Parathyroid adenoma (tissue), 2 donors: ENCODE data around the gene NPC2.
"Not testable (repeated sequence)": the region's sequence is repeated elsewhere in the genome, so short reads cannot be mapped to it uniquely, and the experiment has no call there.

Experiments used
- H2AFZ ChIP-seq: fragments of 300-600 bp; sonication (generic); one replicate; pipeline ENCODE4 v1.7.0; 2017; ENCODE audit warnings: antibody characterized with exemption, mild to moderate bottlenecking
- H3K27ac ChIP-seq: fragments of 300-600 bp; sonication (generic); one replicate; pipeline ENCODE4 v1.7.0; 2017
- H3K27me3 ChIP-seq: fragments of 300-600 bp; sonication (generic); one replicate; pipeline ENCODE4 v1.7.0; 2017; ENCODE audit warnings: low read length; ENCODE audit not compliant: control insufficient read depth, insufficient read depth
- H3K36me3 ChIP-seq: fragments of 300-600 bp; sonication (generic); one replicate; pipeline ENCODE4 v1.7.0; 2017; ENCODE audit warnings: low read length; ENCODE audit not compliant: control insufficient read depth, insufficient read depth
- H3K4me1 ChIP-seq: fragments of 300-600 bp; sonication (generic); one replicate; pipeline ENCODE4 v1.7.0; 2017; ENCODE audit warnings: control low read depth
- H3K4me2 ChIP-seq: fragments of 300-600 bp; sonication (generic); one replicate; pipeline ENCODE4 v1.7.0; 2017; ENCODE audit warnings: low read length
- H3K4me3 ChIP-seq: fragments of 300-600 bp; sonication (generic); one replicate; pipeline ENCODE4 v1.7.0; 2017; ENCODE audit warnings: low read depth, low read length
- H3K79me2 ChIP-seq: fragments of 300-600 bp; sonication (generic); one replicate; pipeline ENCODE4 v1.7.0; 2017; ENCODE audit warnings: control low read depth
- H3K9ac ChIP-seq: fragments of 300-600 bp; sonication (generic); one replicate; pipeline ENCODE4 v1.7.0; 2017; ENCODE audit warnings: mild to moderate bottlenecking
- H3K9me3 ChIP-seq: fragments of 300-600 bp; sonication (generic); one replicate; pipeline ENCODE4 v1.7.0; 2017; ENCODE audit warnings: low read length; ENCODE audit not compliant: control insufficient read depth
- TF ChIP-seq, protein P1 (sequence below): fragments of 300-600 bp; sonication (generic); IDR thresholded peaks from one replicate; pipeline ENCODE4 v1.7.0; 2017; ENCODE audit warnings: antibody characterized with exemption, mild to moderate bottlenecking
- donor health status: primary hyperparathyroidism.

Gene NPC2

DNA sequence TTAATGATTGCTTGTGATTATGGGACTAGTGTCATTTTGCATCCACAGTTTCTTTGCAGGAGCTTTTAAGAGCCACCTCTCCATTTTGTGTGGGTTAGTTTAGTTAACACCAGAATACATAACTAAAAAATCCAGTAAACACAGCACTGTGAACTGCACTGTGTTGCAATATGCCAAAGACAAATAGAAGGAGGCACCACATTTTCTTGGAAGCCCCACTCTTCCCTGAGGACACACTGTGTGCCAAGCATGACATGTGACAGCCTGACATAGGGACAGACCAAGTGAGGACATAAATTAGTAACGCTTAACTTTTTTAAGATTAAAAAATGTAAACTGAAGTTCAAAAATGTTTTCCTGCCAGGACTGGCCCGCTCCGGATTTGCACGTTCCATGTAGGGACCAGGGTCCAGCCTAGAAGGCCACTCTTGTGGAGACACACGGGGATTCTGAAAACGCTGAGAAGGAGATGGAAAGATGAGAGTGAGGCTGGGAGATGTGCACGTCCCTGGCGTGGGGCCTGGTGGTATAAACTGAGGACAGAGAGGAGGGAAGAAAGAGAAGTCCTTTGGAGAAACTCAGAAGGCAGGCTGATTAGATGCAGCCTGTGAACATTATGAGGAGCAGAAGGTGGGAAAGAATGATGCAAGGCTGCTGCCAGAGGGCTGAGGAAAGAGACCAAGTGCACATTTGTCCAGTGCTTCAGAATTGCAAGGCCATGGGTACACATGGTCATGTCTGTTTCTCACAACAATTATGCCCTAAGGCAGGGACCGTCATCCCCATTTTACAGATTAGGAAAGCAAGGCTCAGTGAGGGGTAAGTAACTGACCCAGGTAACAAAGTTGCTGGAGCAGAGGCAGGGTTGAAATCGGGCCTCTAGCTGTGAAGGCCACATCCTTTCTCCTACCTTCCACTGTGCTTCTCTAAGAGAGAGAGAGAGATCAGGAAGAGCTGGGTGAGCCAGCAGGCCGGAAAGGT is 45.6 kb upstream of the NPC2 start:
- Histone ChIP-seq H3K9ac (no peak overlapping the region), H3K27me3 (no peaks in the 10 kb centered on the region), H3K36me3 (no peaks in the 10 kb centered on the region), H3K4me1 (no peaks in the 10 kb centered on the region), H3K79me2 (no peaks in the 10 kb centered on the region), H2AFZ (no peak overlapping the region), H3K9me3 (no peaks in the 10 kb centered on the region), H3K27ac (no peak overlapping the region), H3K4me3 (no peak overlapping the region), H3K4me2 (no peak overlapping the region)
- TF ChIP-seq, protein P1, sequence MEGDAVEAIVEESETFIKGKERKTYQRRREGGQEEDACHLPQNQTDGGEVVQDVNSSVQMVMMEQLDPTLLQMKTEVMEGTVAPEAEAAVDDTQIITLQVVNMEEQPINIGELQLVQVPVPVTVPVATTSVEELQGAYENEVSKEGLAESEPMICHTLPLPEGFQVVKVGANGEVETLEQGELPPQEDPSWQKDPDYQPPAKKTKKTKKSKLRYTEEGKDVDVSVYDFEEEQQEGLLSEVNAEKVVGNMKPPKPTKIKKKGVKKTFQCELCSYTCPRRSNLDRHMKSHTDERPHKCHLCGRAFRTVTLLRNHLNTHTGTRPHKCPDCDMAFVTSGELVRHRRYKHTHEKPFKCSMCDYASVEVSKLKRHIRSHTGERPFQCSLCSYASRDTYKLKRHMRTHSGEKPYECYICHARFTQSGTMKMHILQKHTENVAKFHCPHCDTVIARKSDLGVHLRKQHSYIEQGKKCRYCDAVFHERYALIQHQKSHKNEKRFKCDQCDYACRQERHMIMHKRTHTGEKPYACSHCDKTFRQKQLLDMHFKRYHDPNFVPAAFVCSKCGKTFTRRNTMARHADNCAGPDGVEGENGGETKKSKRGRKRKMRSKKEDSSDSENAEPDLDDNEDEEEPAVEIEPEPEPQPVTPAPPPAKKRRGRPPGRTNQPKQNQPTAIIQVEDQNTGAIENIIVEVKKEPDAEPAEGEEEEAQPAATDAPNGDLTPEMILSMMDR: no peak

- H3K4me1 ChIP-seq, H2AFZ ChIP-seq, H3K27me3 ChIP-seq, H3K4me3 ChIP-seq, H3K9me3 ChIP-seq, H3K79me2 ChIP-seq, H3K9ac ChIP-seq, H3K36me3 ChIP-seq, H3K27ac ChIP-seq, H3K4me2 ChIP-seq: not testable (repeated sequence)
Measured at GRCh38 chr14:74536336-74536735, 43.2 kb upstream of the NPC2 start.

DNA sequence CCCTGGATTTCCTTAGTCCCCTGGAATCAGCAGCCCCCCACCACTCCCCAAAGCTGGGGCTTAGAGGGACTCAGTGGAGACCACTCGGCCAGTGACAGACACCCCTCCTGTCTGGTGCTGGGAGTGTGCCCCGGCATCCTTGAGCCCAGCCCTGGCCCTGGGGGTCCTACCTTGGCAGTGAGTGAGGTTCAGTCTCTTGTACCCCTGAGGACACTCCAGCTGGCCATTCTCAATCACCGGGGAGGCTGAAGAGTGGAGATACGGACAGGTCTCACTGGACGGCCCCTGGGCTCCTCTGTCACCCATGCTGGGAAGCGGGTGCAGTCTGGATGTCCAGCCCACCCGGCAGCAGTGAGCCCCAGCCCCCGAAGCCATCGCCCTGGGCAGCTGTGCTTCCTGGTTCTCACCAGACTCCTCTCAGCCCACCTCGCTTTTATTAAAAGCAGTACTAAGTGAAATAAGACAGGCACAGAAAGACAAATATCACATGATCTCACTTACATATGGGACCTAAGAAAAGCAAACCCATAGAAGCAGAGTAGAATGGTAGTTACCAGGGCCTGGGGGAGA is 42.7 kb upstream of the NPC2 start:
- Histone ChIP-seq H3K36me3 (no peaks in the 10 kb centered on the region), H3K9ac (no peak overlapping the region), H3K27ac (no peak overlapping the region), H2AFZ (no peak overlapping the region), H3K79me2 (no peaks in the 10 kb centered on the region), H3K4me2 (no peak overlapping the region), H3K4me1 (no peaks in the 10 kb centered on the region), H3K27me3 (no peaks in the 10 kb centered on the region), H3K9me3 (no peaks in the 10 kb centered on the region), H3K4me3 (no peak overlapping the region)
- TF ChIP-seq, protein P1: no peak

DNA sequence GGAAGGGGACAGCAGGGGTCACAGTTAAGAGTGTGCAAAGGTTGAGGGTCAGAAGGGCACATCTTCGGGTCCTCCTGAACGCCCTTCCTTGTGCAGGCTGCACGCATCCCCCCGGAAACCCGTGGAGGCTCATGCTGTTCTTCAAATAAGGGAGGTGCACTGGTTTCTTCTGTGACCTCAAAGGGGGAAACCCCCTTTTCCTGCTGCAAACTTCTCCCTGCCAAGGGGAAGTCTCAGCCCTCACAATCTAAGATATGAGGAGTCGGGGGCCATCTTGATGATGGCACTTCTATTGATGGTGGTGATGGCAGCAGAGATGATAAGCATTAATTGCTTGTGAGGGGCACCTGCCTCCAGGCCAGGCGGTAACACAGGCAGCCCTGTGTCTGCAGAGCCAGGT is 40.5 kb upstream of the NPC2 start:
- no peak overlapping the region for H3K4me3 ChIP-seq

DNA sequence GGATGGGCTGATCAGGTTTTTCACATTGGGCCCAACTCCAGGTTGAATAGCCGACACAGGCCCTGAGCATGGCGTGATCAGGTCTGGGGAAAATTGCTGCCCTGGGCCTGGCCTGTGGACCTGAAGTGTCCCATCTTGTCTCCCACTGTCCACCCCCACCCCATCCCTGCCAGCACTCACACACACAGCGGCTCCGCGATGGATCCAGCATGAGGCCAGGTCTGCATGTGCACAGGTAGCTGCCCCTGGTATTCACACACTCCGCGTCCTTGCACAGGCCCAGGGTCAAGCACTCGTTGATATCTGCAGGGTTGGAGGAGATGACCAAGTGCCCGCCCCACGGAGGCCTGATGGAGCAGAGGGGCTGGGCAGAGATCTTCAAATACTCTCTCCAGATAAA is 39.1 kb upstream of the NPC2 start:
- no peaks in the 10 kb centered on the region for H3K4me1 ChIP-seq
- H3K27me3 ChIP-seq: no peaks in the 10 kb centered on the region
- TF ChIP-seq, protein P1: no peak
- no peaks in the 10 kb centered on the region for H3K79me2 ChIP-seq
- no peak overlapping the region for H3K9ac ChIP-seq
- no peaks in the 10 kb centered on the region for H3K36me3 ChIP-seq
- H3K9me3 ChIP-seq: no peaks in the 10 kb centered on the region
- no peak overlapping the region for H3K27ac ChIP-seq
- H3K4me2 ChIP-seq: no peak overlapping the region
- H2AFZ ChIP-seq: no peak overlapping the region
- H3K4me3 ChIP-seq: no peak overlapping the region

More for the DNA sequence above, 40.5 kb upstream of the NPC2 start:
- Histone ChIP-seq H3K27ac (no peak overlapping the region), H3K9me3 (no peaks in the 10 kb centered on the region), H3K4me2 (no peak overlapping the region), H3K27me3 (no peaks in the 10 kb centered on the region), H3K9ac (no peak overlapping the region), H3K4me1 (no peaks in the 10 kb centered on the region), H3K79me2 (no peaks in the 10 kb centered on the region), H3K36me3 (no peaks in the 10 kb centered on the region), H2AFZ (no peak overlapping the region)
- TF ChIP-seq, protein P1: no peak
